ENCODE measurements around the gene INS. TPM values are rescaled to one million over a fixed set of nuclear protein-coding genes. Genes with fewer than 3 reads are reported as not detected.

INS gene
- total and polyA plus RNA-seq, 2 of the 4 experiments (the other 2 are of a cell fraction): not detected

- TF ChIP-seq POLR2A (IDR thresholded peaks at IDR 0.05; ENCODE audit: low read depth, low read length) (no peak), FOS (IDR thresholded peaks at IDR 0.05; ENCODE audit: low read depth, low read length) (no peak), ELK1 (IDR thresholded peaks at IDR 0.05; ENCODE audit: borderline replicate concordance, low read depth, low read length) (no peak), CTCF (conservative IDR thresholded peaks at IDR 0.05; ENCODE audit: low read depth, low read length) (no peak)
- H3K18ac ChIP-seq (ENCODE audit: low read depth, low read length): no peak overlapping the region
- dilution Hi-C loops (cut with HindIII; ENCODE audit: low sequenced_read_pairs, unreplicated experiment) (no loop called here), in situ Hi-C loops (cut with MboI; ENCODE audit: low sequenced_read_pairs) (no loop called here), intact Hi-C loops (cut with micrococcal nuclease) (no loop called here)
- BruUV-seq (replicated peaks): no TSS peak
- H4K5ac ChIP-seq (ENCODE audit: low read depth, low read length): no peak overlapping the region
- H2AK5ac ChIP-seq (ENCODE audit: low read depth, low read length): no peak overlapping the region
- ChIA-PET CTCF (no interaction called here), POLR2A (ENCODE audit: unreplicated experiment) (no interaction called here)
- no peak overlapping the region for H3K23ac ChIP-seq (ENCODE audit: low read depth, low read length)
- no peak overlapping the region for H4K91ac ChIP-seq (ENCODE audit: insufficient read depth, low read depth, low read length)
- H3K27me3 ChIP-seq (ENCODE audit: control insufficient read depth, insufficient read depth, low read length): peaks cover 37% of the 10 kb centered on the region
- H3K36me3 ChIP-seq (ENCODE audit: control insufficient read depth, insufficient read depth, low read length): no peaks in the 10 kb centered on the region
- no peaks in the 10 kb centered on the region; the same call in 1 of the 2 replicates for H4K20me1 ChIP-seq (ENCODE audit: insufficient read depth, low read length)
- no peak overlapping the region for H3K56ac ChIP-seq (ENCODE audit: extremely low read depth, insufficient read depth, low read length)
- peaks cover 5% of the 10 kb centered on the region; the same call in 1 of the 2 replicates for H3K9me3 ChIP-seq (ENCODE audit: control insufficient read depth, insufficient read depth, low read length)
- H2AFZ ChIP-seq (replicated peaks; ENCODE audit: low read length, poor library complexity): no peak overlapping the region
- H3K9me1 ChIP-seq (ENCODE audit: insufficient read depth, low read length): no peaks in the 10 kb centered on the region
- 77% methylated on average over 4 of the region's 16 CpGs; no CpG with 5 or more reads in 1 of the 2 experiments for WGBS, 2 experiments (ENCODE audit: extremely low coverage in 2 of 2, insufficient read length in 1 of 2)
- no peaks in the 10 kb centered on the region for H3K79me1 ChIP-seq (ENCODE audit: low read depth in 1 of 2, low read length in 2 of 2)
- H3K27ac ChIP-seq (ENCODE audit: insufficient read depth, low read length): no peak overlapping the region
- H2BK15ac ChIP-seq (ENCODE audit: low read depth, low read length): no peak overlapping the region
- H2BK20ac ChIP-seq (ENCODE audit: low read depth, low read length): no peak overlapping the region
- no peak overlapping the region for H4K8ac ChIP-seq (ENCODE audit: low read depth in 2 of 2, low read length in 2 of 2)
- no peaks in the 10 kb centered on the region for H3K4me1 ChIP-seq (ENCODE audit: control insufficient read depth, insufficient read depth, low read length)
- no peak overlapping the region for H2BK120ac ChIP-seq (ENCODE audit: low read depth, low read length)
- no peak overlapping the region for H2BK5ac ChIP-seq (ENCODE audit: low read depth, low read length, poor library complexity, severe bottlenecking)
- no peak overlapping the region for H3K4me2 ChIP-seq (ENCODE audit: low read depth, low read length)
- no peak overlapping the region for H3K4me3 ChIP-seq (ENCODE audit: insufficient read depth, low read depth, low read length)
- H3K9ac ChIP-seq (ENCODE audit: low read depth, low read length): no peak overlapping the region
- DNase-seq (no peak), ATAC-seq (ENCODE audit: low read depth) (no peak)
- H3K14ac ChIP-seq (replicated peaks; ENCODE audit: low read depth, low read length): no peak overlapping the region
- no peak overlapping the region for H3K4ac ChIP-seq (ENCODE audit: low read depth, low read length)
- no peak overlapping the region for H2AK9ac ChIP-seq (replicated peaks; ENCODE audit: low read depth, low read length, poor library complexity)
These were observed 49.5 kb upstream of the INS start for GRCh38 chr11:2210366-2211112.

All from IMR-90 (cell line).